Right lobe of liver (tissue), 6 donors: ENCODE data around the gene YARS1. TPM values are rescaled to one million over a fixed set of nuclear protein-coding genes. Genes with fewer than 3 reads are reported as not detected.

ENCODE experiments used
- ATAC-seq, 4 donors: fragments of 200-7000 bp; cut with Tn5 transposase; one replicate each; pipeline ENCODE4 v1.9.1; 2020; ENCODE audit warnings: mild to moderate bottlenecking in 4 of 4, moderate library complexity in 4 of 4
- DNase-seq, 3 donors: peaks; one replicate each; pipeline ENCODE4 v3.0.0-alpha.2; 2020
- H3K27ac ChIP-seq, 3 donors: fragments of 200-600 bp; one replicate each; pipeline ENCODE4 v1.8.0; 2022
- H3K27me3 ChIP-seq, 2 donors: fragments of 200-600 bp; one replicate each; pipeline ENCODE4 v1.8.0; 2022
- H3K36me3 ChIP-seq, 4 donors: fragments of 200-600 bp; sonication (generic) in 1 of 4; one replicate each; pipeline versions ENCODE4 v1.5.1 to v1.8.0; 2017 to 2022; ENCODE audit warnings: control low read depth in 1 of 4
- H3K4me1 ChIP-seq, 4 donors: fragments of 200-600 bp; sonication (generic) in 1 of 4; one replicate each; pipeline versions ENCODE4 v1.5.1 to v1.8.0; 2017 to 2022; ENCODE audit warnings: control low read depth in 1 of 4
- H3K4me3 ChIP-seq, 3 donors: fragments of 200-600 bp; one replicate each; pipeline ENCODE4 v1.8.0; 2022
- H3K9me3 ChIP-seq, 4 donors: fragments of 200-600 bp; sonication (generic) in 1 of 4; one replicate each; pipeline versions ENCODE4 v1.5.1 to v1.8.0; 2017 to 2022; ENCODE audit warnings: control low read depth in 1 of 4
- CTCF ChIP-seq, 4 donors: fragments of 200-600 bp in 3 of 4; fragments of 450-650 bp in 1 of 4; IDR thresholded peaks; one replicate each; pipeline versions ENCODE4 v1.5.1 to v1.8.0; 2016 to 2022; ENCODE audit warnings: antibody characterized with exemption in 4 of 4, mild to moderate bottlenecking in 2 of 4
- POLR2A ChIP-seq: fragments of 450-650 bp; IDR thresholded peaks from one replicate; pipeline ENCODE4 v1.6.1; 2017; ENCODE audit warnings: antibody characterized with exemption, mild to moderate bottlenecking
- WGBS: methylation state at CpG from one replicate; pipeline ENCODE4 v1.1.6; 2018; ENCODE audit warnings: low coverage, low lambda C conversion rate; ENCODE audit not compliant: insufficient coverage; ENCODE audit errors: missing lambda C conversion rate; 5-methylcytosine and 5-hydroxymethylcytosine counted together
- intact Hi-C, 2 donors: fragments of 100-400 bp; cut with DNase I; formaldehyde crosslinking; loops; one replicate each; pipeline versions ENCODE4 v1.11.2 to v1.14.1; 2022
- total RNA-seq, 6 experiments: library from RNA; depleted of rRNA in 2 of 6; stranded (reverse); fragments of >200 nt in 2 of 6; fragmentation: NEBNext Ultra II Directional in 3 of 6; extraction: Animal tissue kit (Norgen Biotek cat#: 25700) in 3 of 6; gene quantifications; one replicate each; pipeline versions ENCODE4 v1.1.0 to v1.2.4, GENCODE V29; 2016 to 2023
- donor health status: DM: no; HTN: yes; CAD: no.
- donor health status: DM: no; HTN: no; CAD: no.
- donor health status: DM: no; HTN: no; CAD: no.
- donor health status: DM: no; HTN: yes; CAD: no.
- donor health status: DM: no; HTN: yes; CAD: no.

The YARS1 gene
- total RNA-seq, 6 experiments from 2014 or later = 37.4 to 84.3 (median 53.5) TPM

- Histone ChIP-seq H3K4me1 (peaks cover 0 to 14% (median 3%) of the 10 kb centered on the region in 4 donors), H3K27me3 (no peaks in the 10 kb centered on the region), H3K27ac (no peak overlapping the region), H3K9me3 (no peaks in the 10 kb centered on the region), H3K36me3 (peaks cover 0 to 49% (median 15%) of the 10 kb centered on the region in 4 donors), H3K4me3 (no peak overlapping the region)
- no peak for DNase-seq
- intact Hi-C loops = no loop called here
- WGBS = 21% methylated on average over 1 of the region's 1 CpG
- no peak for TF ChIP-seq POLR2A
- no peak for TF ChIP-seq CTCF (IDR thresholded peaks at IDR 0.05)
- ATAC-seq = peak; percentile 82 to 92 (median 88)
Measured at GRCh38 chr1:32831878-32832277, 14.7 kb upstream of the YARS1 start.

- DNase-seq (no peak), ATAC-seq (no peak)
- H3K4me1 ChIP-seq = peaks cover 0 to 14% (median 3%) of the 10 kb centered on the region in 4 donors
- no peaks in the 10 kb centered on the region for H3K9me3 ChIP-seq
- TF ChIP-seq POLR2A (no peak), CTCF (IDR thresholded peaks at IDR 0.05) (no peak)
- intact Hi-C loops = no loop called here
- no peaks in the 10 kb centered on the region for H3K27me3 ChIP-seq
- 70% methylated on average over 6 of the region's 6 CpGs for WGBS
- H3K36me3 ChIP-seq = peaks cover 0 to 60% (median 19%) of the 10 kb centered on the region in 4 donors
- no peak overlapping the region for H3K27ac ChIP-seq
- H3K4me3 ChIP-seq = no peak overlapping the region
Measured at GRCh38 chr1:32830092-32830852, 13.1 kb upstream of the YARS1 start.

- Histone ChIP-seq H3K9me3 (no peaks in the 10 kb centered on the region), H3K4me1 (peaks cover 0 to 14% (median 3%) of the 10 kb centered on the region in 4 donors), H3K27me3 (no peaks in the 10 kb centered on the region), H3K27ac (no peak overlapping the region), H3K4me3 (no peak overlapping the region), H3K36me3 (peaks cover 0 to 59% (median 18%) of the 10 kb centered on the region in 4 donors)
- 76% methylated on average over 7 of the region's 7 CpGs for WGBS
- DNase-seq (no peak), ATAC-seq (peak in 2 of 4 donors; percentile 34 to 37)
- TF ChIP-seq POLR2A (no peak), CTCF (IDR thresholded peaks at IDR 0.05) (peak; percentile 26 to 48 (median 40))
- intact Hi-C loops = no loop called here
Measured at GRCh38 chr1:32828341-32828740, 11.2 kb upstream of the YARS1 start.

GRCh38 chr1:32825181-32825580, 8.0 kb upstream of the YARS1 start:
- Histone ChIP-seq H3K4me3 (no peak overlapping the region), H3K36me3 (peaks cover 0 to 46% (median 17%) of the 10 kb centered on the region in 4 donors), H3K9me3 (no peaks in the 10 kb centered on the region), H3K4me1 (no peaks in the 10 kb centered on the region), H3K27me3 (no peaks in the 10 kb centered on the region), H3K27ac (no peak overlapping the region)
- TF ChIP-seq CTCF (IDR thresholded peaks at IDR 0.05) = no peak
- DNase-seq = no peak
- intact Hi-C loops = no loop called here
- ATAC-seq = no peak
- 64% methylated on average over 3 of the region's 3 CpGs for WGBS
